Stimulated activated CD4-positive, alpha-beta T cell treated with anti-CD3 and anti-CD28 coated beads, TNF-alpha, amount 100 ng/mL, for 24 hours (primary cell): ENCODE data around the gene GJA1.
"Not testable (repeated sequence)": the region's sequence is repeated elsewhere in the genome, so short reads cannot be mapped to it uniquely, and the experiment has no call there.

Source experiments
- DNase-seq, 3 experiments: peaks; one replicate each; pipeline ENCODE4 v3.0.0-alpha.2; 2020; ENCODE audit warnings: low read depth in 3 of 3

Gene GJA1

DNA sequence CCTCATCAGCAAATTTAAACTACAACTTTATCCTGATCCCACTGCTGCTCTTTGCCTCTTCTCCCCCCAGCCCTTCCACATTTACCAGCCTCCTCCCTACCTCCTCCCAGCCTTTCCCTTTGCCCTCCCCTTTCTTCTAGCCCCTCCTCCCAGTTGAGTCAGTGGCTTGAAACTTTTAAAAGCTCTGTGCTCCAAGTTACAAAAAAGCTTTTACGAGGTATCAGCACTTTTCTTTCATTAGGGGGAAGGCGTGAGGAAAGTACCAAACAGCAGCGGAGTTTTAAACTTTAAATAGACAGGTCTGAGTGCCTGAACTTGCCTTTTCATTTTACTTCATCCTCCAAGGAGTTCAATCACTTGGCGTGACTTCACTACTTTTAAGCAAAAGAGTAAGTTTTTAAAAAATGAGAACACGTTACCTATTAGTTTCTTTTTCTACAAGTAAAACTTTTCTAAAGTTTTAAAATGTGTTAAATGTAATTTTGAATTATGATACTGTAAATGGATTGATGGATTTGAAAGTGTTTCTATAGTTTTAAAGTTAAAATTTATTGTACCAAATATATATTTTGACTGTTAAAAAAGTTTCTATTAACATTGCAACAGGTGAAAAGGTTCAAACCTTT is at the start of gene GJA1:
Gene GJA1 (plus strand): TSS at position 203 of the 626 bp plus-strand sequence. CDS start 11,202 bp downstream, outside the sequence.
- DNase-seq, result no peak

- DNase-seq, result not testable (repeated sequence)
These were observed 48.9 kb upstream of the GJA1 start for GRCh38 chr6:121386551-121386950.

- no peak for DNase-seq
These were observed 46.0 kb upstream of the GJA1 start for GRCh38 chr6:121389419-121389818.

- DNase-seq, result no peak
These were observed 41.5 kb upstream of the GJA1 start for GRCh38 chr6:121393731-121394505.

DNA sequence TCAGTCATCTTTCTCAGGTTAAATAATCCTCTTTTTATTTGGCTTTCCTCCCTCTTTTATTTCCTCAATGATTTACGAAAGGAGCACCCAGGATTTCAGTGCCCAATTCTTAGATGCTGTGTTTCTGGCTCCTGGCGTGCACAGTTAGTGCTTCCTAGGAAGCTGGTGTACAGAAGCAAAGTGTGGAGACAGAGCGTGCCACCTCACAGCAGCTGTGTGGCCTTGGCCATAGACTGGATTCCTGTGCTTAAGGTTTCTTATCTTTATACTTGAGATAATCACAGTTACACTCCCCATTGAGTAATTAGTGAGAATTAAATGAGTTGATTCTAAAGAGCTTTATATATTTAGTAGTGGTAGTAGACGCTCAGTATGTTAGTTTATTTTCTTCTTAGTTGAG is 39.7 kb upstream of the GJA1 start:
- DNase-seq, result no peak

GRCh38 chr6:121397188-121397587 is 38.3 kb upstream of the GJA1 start:
- not testable (repeated sequence) for DNase-seq

- no peak for DNase-seq
These were observed 37.3 kb upstream of the GJA1 start for GRCh38 chr6:121398127-121398526.

GRCh38 chr6:121399966-121400365 is 35.5 kb upstream of the GJA1 start:
- no peak for DNase-seq

DNA sequence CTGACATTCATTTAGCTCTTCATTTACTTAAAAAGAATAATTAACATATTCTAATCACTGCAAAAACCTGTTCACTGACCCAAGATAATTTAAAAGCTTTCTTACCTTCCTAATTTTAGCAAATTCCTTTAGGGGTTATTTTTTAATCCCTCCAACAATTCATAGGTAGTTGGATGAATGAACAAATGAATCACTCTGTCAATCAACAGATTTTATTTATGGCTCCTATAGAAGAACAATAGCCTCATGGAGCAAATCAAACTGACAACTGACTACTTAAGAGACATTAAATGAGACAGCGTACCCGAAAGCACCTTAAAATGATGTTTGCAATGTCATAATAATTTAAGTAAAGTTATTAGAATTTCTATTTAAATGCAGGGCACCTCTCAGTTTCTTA is 31.5 kb upstream of the GJA1 start:
- no peak for DNase-seq

DNA sequence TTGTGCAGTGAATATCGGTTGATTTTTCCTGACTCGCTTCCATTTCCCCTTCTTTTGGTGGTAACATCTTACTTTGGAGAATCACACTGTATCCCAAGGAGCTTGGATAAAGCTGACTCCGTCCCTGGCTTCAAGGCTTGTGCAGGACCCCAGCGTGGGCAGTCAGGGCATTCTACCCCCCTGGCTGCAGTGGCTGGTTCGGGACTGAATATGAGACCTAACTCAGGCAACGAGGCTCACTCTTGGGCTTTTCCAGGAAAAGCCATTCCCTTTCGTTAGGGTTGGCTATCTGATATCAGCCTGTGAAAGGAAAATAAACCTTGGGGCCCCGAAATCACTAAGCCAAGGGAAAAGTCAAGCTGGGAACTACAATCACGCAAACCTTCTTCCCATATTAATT is 30.1 kb upstream of the GJA1 start:
- no peak for DNase-seq

- no peak for DNase-seq
These were observed 27.1 kb upstream of the GJA1 start for GRCh38 chr6:121408321-121408720.

DNA sequence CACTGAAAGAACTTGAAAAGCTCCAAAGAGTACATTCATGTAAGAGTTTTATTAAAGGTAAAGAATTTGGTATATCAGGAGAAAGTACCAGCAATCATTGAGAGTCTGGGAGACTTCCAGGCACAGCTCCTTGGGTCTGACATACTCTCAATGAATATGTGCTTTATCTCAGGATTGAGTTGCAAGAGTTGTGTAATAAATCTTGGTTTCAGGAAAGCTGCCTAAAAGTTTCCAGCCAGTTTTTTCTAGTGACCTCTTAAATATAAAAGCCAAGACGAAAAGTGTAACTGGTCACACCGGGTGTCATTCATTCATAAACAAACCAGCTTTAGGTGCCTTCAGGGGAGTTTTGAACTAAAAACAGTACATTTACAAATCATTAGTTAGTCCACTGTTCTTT is 21.6 kb upstream of the GJA1 start:
- DNase-seq, result no peak

DNA sequence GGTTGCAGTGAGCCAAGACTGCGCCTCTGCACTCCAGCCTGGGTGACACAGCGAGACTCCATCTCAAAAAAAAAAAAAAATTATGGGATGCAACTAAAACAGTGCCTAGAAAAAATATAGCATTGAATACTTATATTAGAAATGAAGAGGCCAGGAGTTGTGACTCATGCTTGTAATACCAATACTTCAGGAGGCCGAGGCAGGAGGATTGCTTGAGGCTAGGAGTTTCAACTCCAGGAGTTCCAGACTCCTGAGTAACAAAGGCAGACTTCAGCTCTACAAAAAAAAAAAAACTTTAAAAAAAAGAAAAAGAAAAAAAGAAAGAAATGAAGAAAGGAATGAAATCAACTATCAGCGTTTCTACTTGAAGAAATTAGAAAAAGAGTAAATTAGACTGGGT is 17.1 kb upstream of the GJA1 start:
- no peak for DNase-seq

DNA sequence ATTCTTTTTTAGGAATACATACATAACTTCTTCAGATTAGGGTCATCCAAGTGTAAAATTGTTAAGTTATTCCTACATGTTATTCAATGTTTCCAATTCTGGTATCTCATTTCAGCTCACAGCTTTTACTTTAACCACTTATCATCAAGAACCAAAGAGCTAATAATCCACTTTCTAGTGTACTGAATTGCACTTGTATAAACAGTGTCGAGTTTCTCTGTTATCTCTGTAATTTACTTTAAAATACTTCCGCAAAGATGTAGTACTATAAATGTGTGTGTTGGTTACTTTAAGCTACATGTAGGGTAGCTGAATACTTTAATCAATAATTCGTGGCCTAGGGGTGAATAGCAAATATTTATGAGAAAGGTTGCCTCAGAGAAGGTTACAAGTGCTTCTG is 8.8 kb upstream of the GJA1 start:
- DNase-seq, result no peak

DNA sequence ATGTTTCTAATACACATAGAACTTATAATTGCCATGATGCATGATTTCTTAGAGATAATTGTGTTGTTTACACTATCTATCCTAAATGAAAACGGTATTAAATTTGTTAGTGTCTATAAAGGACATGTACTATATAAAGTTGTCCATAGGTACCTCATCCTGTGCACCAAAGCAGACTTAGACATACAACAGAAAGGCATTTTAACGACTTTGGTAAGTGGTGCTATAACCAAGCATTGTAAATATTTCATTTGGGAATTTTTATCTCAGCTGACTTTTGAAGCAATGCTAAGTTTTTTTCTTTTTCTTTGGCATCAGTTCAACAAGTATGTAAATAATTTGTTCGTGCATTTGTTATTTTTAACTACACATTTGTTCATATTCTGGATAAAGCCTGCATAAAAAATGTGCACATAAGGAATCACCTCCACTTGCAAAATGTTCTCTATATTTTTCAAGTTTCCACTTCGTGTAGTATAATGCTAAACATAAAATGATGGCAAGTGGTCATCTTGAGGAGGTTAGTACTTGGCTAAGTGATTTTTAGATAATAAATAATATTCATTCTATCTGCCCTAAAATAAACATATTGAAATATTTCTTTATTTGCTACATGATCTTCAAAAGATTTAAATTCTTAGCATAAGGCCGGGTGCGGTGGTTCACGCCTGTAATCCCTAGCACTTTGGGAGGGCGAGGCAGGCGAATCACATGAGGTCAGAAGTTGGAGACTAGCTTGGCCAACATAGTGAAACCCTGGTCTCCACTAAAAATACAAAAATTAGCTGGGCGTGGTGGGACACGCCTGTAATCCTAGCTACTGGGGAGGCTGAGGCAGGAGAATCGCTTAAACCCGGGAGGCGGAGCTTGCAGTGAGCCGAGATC is 6.3 kb upstream of the GJA1 start:
- DNase-seq, result no peak

GRCh38 chr6:121430514-121431460 is 4.7 kb upstream of the GJA1 start:
- DNase-seq, result no peak

GRCh38 chr6:121431776-121432175 is 3.7 kb upstream of the GJA1 start:
- DNase-seq, result not testable (repeated sequence)

DNA sequence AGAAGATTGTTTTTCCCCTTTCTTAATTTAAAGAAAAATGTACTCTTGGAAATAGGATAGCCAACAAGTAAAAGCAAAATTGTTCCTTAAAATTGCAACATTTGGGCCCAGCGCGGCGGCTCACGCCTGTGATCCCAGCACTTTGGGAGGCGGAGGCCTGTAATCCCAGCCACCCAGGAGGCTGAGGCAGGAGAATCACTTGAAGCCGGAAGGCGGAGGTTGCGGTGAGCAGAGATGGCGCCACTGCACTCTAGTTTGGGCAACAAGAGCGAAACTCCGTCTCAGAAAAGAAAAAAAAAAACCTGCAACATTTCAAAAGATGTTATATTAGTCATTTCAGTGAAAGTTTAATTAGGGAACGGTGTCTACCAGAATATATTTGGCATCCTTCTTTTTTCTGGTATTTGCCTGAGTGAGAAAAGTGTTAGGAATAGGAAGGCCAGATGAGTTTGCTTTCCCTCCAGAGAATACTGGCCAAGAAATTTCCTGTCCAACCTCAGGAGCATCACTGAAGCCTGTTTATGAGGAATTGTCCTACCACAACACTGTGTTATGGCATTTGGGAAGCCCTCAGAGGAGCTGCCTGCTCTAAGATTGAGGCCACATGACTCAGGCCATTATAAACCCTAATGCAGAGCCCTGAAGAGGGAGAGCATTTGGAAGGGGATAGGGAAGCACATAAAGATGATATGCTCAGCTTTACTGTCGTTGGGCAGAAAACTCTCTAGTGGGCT is 1.2 kb upstream of the GJA1 start:
- no peak for DNase-seq

GRCh38 chr6:121436274-121436857 is 920 bp downstream of the GJA1 start:
- DNase-seq, result no peak
